Ishikawa (cell line): Measurements from ENCODE around the gene RFX4.

Source experiments
- CEBPB ChIP-seq: IDR thresholded peaks from 2 replicates; pipeline ENCODE4 v1.6.1; 2012
- CREB1 ChIP-seq: IDR thresholded peaks from 2 replicates; pipeline ENCODE4 v1.6.1; 2012; ENCODE audit warnings: low read depth
- EP300 ChIP-seq: IDR thresholded peaks from 2 replicates; pipeline ENCODE4 v1.6.1; 2012; ENCODE audit warnings: borderline replicate concordance
- FOXM1 ChIP-seq: IDR thresholded peaks from 2 replicates; pipeline ENCODE4 v1.6.1; 2012; ENCODE audit warnings: low read depth, borderline replicate concordance
- MAX ChIP-seq: IDR thresholded peaks from 2 replicates; pipeline ENCODE4 v1.6.1; 2012
- NFIC ChIP-seq: IDR thresholded peaks from 2 replicates; pipeline ENCODE4 v1.6.1; 2012
- RAD21 ChIP-seq: IDR thresholded peaks from 2 replicates; pipeline ENCODE4 v1.6.1; 2012; ENCODE audit warnings: low read depth
- TAF1 ChIP-seq: IDR thresholded peaks from 2 replicates; pipeline ENCODE4 v1.6.1; 2012; ENCODE audit warnings: low read depth, mild to moderate bottlenecking
- TCF12 ChIP-seq: IDR thresholded peaks from 2 replicates; pipeline ENCODE4 v1.6.1; 2012; ENCODE audit warnings: low read depth
- TEAD4 ChIP-seq: IDR thresholded peaks from 2 replicates; pipeline ENCODE4 v1.6.1; 2012
- ZBTB7A ChIP-seq: IDR thresholded peaks from 2 replicates; pipeline ENCODE4 v1.6.1; 2012; ENCODE audit warnings: low read depth
- TF ChIP-seq, protein P1 (sequence below): IDR thresholded peaks from 2 replicates; pipeline ENCODE4 v1.6.1; 2012; ENCODE audit warnings: low read depth, mild to moderate bottlenecking
- TF ChIP-seq, protein P2 (sequence below): IDR thresholded peaks from 2 replicates; pipeline ENCODE4 v1.6.1; 2012

- TF ChIP-seq TAF1 = no peak
- no peak for TF ChIP-seq TEAD4
- no peak for TF ChIP-seq FOXM1
- TF ChIP-seq MAX = no peak
- TF ChIP-seq RAD21 = no peak
- no peak for TF ChIP-seq EP300
- no peak for TF ChIP-seq TCF12
- TF ChIP-seq, protein P1, sequence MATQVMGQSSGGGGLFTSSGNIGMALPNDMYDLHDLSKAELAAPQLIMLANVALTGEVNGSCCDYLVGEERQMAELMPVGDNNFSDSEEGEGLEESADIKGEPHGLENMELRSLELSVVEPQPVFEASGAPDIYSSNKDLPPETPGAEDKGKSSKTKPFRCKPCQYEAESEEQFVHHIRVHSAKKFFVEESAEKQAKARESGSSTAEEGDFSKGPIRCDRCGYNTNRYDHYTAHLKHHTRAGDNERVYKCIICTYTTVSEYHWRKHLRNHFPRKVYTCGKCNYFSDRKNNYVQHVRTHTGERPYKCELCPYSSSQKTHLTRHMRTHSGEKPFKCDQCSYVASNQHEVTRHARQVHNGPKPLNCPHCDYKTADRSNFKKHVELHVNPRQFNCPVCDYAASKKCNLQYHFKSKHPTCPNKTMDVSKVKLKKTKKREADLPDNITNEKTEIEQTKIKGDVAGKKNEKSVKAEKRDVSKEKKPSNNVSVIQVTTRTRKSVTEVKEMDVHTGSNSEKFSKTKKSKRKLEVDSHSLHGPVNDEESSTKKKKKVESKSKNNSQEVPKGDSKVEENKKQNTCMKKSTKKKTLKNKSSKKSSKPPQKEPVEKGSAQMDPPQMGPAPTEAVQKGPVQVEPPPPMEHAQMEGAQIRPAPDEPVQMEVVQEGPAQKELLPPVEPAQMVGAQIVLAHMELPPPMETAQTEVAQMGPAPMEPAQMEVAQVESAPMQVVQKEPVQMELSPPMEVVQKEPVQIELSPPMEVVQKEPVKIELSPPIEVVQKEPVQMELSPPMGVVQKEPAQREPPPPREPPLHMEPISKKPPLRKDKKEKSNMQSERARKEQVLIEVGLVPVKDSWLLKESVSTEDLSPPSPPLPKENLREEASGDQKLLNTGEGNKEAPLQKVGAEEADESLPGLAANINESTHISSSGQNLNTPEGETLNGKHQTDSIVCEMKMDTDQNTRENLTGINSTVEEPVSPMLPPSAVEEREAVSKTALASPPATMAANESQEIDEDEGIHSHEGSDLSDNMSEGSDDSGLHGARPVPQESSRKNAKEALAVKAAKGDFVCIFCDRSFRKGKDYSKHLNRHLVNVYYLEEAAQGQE = no peak
- no peak for TF ChIP-seq CEBPB
- TF ChIP-seq NFIC = no peak
- TF ChIP-seq ZBTB7A = no peak
- no peak for TF ChIP-seq CREB1
- TF ChIP-seq, protein P2, sequence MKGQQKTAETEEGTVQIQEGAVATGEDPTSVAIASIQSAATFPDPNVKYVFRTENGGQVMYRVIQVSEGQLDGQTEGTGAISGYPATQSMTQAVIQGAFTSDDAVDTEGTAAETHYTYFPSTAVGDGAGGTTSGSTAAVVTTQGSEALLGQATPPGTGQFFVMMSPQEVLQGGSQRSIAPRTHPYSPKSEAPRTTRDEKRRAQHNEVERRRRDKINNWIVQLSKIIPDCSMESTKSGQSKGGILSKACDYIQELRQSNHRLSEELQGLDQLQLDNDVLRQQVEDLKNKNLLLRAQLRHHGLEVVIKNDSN = no peak
These were observed 89.7 kb downstream of the RFX4 start for GRCh38 chr12:106672314-106673025.
